Ureter (tissue), 1 donor: ENCODE measurements around the gene CCL23. TPM values are rescaled to one million over a fixed set of nuclear protein-coding genes. Genes with fewer than 3 reads are reported as not detected.
"Not testable (repeated sequence)": the region's sequence is repeated elsewhere in the genome, so short reads cannot be mapped to it uniquely, and the experiment has no call there.

Experiments used
- DNase-seq: peaks from one replicate; pipeline ENCODE4 v3.0.0-alpha.2; 2020; ENCODE audit warnings: low spot score
- total RNA-seq: library from RNA; stranded (reverse); gene quantifications from one replicate; pipeline ENCODE4 v1.2.4, GENCODE V29; 2023
- donor health status: DM: yes; HTN: yes; CAD: no.

The CCL23 gene
- total RNA-seq, 1 donor from 2014 or later = 6.3 TPM

DNA sequence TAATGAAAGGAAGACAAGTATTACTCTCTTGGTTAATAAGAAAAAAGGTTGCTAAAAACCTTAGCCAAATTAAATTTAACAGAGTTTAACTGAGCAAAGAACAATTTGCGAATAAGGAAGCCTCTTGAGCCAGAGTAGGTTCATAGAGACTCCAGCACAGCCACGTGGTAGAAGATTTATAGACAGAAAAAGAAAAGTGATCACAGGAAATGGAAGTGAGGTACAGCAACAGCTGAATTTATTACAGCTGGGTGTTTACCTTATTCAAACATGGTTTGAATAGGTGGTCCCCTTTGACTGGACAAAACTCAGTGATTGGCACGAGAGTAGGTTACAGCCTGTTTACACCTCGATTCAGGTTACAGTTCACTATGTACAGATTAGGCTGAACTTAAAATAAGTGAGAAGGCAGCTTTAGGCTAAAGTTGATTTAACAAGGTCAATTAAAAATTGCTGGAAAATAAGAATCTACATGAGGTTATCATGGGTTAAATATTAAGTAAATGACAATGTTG is 13.1 kb downstream of the CCL23 start:
- peak; percentile 9 for DNase-seq

DNA sequence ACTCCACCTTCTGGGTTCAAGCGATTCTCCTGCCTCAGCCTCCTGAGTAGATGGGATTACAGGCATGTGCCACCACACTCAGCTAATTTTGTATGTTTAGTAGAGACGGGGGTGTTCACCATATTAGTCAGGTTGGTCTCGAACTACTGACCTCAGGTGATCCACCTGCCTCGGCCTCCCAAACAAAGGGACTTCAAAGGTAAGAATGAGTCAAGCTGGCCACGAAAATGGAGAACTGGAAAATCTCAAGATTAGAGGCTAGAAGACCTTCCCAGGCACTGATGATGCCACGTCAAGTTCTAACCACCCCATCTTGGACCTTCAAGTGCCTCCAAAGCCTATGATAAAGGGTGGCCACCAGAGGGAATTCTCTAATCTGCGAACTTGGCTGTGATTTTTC is 15.1 kb downstream of the CCL23 start:
- DNase-seq = peak; percentile 25

DNA sequence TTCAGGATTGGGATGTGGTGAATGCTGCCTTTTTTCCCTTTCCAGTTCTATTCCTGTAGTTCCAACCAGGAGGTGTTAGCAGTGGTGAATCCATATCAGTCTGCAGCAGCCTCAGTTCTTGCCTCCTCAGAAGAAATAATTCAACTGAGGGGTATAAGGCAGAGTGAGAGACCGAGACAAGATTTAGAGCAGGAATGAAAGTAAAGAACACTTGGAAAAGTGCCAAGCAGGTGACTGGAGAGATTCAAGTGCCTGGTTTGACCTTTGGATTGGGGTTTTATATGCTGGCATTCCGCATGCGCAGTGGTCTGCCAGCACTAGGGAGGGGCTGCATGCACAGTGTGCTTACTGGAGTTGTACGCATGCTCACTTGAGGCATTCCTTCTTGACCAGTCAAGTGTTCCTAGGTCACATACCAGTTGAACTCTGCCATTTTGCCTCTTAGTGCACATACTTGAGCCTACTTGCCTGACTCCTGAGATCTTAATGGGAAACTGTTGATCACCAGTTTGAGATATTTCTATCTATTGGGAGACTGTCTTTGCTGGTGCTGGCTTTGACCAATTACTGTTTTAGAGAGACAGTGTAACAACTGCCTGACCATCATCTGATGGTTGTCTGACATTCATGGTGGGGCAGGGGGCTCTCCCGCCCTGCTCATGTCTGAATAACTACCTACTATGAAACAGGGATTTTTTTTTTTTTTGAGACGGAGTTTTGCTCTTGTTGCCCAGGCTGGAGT is 15.7 kb downstream of the CCL23 start:
- peak; percentile 56 for DNase-seq

DNA sequence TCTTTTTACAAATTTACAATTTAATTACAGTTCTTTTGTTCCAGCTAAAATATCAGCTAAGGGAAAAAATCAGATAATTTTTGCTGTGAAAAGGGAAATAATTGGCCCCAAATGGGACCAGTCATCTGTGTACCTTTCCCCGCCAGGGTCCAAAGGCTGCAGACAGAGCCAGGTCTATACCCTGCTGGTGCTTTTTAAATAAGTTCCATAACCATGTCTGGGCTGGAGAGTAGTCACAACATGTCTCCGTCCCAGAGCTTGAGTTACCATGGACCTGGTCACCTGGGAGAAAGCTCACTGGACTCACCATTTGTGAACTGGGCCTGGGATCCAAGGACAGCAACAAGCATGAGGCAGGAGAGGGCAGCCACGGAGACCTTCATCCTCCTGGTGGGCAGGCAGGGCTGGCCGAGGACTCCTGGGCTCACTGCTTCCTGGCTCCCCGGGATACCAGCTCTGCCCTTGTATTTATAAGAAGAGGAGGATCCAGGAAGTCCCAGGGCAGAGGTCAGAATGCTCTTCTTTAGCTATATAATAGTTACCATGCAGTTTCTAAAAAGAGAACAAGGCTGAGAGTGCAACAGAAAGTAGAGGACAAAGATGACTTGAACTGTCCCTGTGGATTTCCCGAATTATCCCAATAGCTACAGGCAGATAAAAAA is 16.5 kb downstream of the CCL23 start, which contains the start of gene CCL15:
Gene CCL15, minus strand, starts transcription at position 444 of the 662 bp plus-strand sequence. Its CDS starts 61 bp downstream, at position 383.
- DNase-seq = peak; percentile 31

DNA sequence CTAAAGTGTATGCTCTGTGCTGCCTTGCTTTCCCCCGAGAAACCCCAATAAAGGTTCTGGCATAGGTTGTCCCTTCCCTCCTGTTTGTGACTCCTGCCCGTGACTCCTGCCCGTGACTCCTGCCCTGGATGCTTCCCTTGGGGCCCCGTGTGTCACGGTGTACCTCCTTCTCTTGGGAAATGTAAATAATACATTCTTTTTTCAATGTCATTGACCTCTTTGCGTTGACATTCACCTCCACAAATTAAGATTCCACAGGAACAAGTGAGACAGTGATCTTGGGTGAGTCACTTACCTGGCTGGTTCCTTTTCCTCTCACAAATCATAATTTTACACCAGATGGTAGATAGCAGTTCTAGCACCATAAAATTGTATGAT is 17.1 kb downstream of the CCL23 start:
- DNase-seq = peak; percentile 43

DNA sequence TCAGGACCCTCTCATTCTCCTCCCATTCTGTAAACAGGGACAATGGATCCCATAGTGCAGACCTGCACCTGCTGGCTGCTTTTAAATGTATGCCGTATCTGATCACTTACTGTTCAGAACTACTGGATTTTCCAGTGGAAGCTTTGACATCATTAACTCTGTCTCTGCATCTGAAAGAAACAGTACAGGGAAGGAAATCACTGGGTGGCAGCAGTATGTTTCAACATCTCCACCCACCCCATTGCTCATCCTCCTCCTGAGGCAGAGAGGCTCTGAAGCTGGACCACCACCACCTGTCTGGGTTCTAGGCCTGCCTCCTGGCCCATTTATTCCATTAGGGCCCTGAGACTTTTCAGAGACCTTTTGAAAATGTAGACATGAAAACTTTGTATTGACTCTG is 19.0 kb downstream of the CCL23 start:
- peak; percentile 28 for DNase-seq

DNA sequence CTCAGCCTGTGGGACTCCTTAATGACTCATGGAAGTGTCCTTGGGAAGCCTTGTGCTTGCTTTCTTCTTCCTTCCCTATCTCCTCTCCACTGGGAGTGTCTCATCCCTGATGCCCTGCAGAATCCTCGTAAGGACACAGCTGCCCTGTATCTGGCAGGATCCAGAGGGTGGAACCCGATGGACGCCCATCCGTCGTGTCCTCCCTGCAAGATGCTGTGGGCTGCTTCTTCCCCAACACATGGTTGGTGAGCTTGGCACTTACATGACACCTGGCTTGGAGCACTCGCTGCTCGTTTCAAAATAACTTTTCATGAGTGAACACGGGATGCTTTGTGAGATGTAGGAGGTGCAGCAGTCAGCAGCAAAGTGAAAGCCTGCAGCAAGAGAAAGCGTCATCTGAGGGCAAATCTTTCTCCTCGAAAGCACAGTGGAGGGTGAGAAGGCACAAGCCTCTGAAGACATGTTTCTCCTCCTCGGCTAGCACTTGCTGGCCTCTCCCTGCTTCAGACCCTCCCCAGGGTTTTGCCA is 19.7 kb downstream of the CCL23 start:
- DNase-seq = peak; percentile 25

DNA sequence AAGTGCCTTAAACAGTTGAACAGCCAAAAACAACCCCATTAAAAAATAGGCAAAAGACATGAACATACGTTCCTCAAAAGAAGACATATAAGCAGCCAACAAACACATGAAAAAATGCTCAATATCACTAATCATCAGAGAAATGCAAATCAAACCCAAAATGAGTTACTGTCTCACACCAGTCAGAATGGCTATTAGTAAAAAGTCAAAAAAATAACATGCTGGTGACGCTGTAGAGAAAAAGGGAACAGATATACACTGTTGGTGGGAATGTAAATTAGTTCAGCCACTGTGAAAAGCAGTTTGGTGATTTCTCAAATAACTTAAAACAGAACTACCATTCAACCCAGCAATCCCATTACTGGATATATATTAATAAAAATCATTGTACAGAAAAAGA is 22.4 kb downstream of the CCL23 start:
- DNase-seq = not testable (repeated sequence)

DNA sequence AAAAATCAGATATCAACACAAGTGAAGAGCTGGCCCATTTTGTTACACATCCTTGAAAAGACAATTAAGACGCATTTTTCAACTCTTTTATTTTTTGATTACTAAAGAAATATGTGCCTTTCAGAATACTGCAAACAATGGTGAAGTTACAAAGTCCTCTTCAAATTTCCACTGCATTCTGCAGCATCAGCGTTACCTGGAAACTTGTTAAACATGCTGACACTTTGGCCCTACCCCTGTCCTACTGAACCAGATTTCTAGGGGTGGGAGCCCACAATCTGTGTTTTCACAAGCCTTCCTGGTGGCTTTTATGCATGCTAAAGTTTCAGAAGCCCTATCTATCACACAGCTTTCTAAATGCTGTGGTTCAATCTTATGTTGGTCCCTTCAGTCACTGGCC is 26.7 kb downstream of the CCL23 start:
- DNase-seq = no peak

DNA sequence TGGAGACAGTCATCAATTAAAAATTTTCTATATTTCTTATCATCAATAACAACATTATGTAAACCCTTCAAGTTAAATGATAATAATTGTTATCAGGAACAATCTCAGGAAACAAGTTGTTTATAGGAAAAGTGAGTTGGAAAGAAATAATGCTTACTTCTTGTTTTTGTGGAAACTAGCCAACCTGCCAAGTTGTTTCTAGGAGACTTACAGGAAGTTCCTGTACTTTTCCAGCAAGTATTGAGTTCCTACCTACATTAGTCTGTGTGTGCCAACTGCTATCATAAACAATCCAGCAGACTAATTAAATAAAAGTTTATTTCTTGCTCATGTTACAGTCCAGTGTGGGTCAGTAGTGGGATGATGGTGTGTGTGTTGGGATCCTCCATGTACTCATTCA is 29.6 kb downstream of the CCL23 start:
- DNase-seq = peak; percentile 26

DNA sequence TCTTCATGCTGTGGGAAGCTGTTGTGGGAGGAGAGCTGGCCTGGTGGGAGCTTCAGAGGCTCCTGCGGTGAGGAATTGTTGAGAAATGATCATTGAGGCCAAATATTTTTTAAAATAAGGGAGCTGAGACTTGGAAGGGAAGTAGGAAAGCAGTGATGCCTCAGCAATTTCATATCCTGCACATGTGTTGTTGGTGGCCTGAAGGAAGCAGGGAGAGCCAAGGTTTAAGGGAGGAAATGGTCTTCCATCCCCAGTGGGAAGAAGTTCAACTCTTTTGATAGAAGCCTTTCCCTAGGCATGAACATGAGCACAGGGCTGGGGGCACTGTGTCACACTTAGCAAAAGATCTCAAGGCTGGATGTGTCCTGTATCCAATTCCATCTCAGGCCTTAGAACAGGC is 31.1 kb downstream of the CCL23 start, which contains the start of gene CCL14:
Gene CCL14, minus strand, starts transcription at position 87 of the 400 bp plus-strand sequence. Its CDS starts 80 bp downstream, at position 7.
- DNase-seq = no peak

DNA sequence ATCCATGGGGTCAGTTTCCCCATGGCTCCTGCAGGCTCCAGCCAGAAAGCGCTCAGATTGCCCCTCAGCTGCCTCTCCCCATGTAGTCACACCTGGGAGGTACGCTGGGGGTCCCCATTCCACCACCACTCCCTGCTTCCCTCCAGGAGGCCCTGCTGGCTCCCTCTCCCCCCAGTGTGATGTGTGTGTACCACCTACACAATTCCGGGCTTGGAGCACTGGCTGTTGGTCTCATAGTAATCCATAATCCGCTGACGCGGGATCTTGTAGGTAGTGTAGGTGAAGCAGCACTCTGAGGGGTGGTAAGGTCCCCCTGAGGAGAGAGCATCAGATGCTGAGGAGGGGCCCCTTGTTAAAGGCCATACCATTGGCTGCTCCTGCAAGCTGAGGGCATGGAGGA is 33.6 kb downstream of the CCL23 start:
- DNase-seq = peak; percentile 41

DNA sequence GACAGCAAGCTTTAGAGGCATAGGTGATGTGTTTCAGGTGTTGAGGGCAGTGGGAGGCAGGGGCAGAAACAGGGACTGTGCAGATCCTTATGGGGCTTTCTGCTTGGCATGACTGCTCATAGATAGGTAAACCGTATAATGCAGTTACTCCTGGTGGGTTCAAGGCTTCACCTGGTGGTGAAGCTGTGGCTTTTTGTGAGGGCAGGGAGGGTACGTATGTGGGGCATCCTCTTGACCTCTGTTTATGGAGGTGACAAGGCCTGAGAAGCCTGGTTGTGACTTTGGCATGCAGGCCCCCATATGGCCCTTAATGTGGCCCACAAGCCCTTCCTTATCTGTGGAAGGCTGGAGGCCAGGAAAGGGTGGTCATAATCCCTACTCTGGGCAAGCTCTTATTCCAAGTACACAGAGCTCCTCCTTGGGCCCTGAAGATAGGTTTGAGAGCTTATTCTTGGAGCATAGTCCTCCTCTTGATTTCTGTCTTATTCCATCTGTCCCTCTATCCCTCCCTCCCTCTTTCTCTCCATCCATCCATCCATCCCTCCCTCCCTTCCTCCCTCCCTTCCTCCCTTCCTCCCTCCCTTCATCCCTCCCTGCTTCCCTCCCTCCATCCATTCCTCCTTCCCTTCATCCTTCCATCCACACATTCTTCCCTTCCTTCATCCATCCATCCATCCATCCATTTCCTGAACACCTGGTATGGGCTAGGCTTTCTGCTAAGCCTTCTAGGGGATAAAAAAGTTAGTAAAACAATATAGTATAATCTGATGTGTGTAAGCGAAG is 35.2 kb downstream of the CCL23 start:
- peak; percentile 8 for DNase-seq

DNA sequence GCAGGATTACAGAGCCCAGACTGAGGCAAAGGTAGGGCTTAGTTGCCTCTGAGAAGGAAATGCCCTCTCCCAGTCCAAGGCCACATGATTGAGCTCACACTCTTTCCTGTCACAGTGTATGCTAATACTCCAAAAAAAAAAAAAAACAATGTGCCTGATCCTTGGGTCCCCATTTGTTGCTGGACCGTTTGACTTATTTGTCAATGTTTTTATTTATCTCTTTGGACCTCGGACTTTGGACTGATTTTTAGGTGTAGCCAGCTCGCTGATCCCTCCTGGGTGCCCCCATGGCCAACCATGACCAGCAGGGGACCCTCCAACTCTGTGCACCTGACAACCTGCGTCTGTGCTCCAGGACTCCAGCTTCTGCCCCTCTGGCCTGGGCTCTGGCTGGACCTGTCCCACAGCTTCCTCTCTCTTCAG is 35.9 kb downstream of the CCL23 start:
- no peak for DNase-seq

DNA sequence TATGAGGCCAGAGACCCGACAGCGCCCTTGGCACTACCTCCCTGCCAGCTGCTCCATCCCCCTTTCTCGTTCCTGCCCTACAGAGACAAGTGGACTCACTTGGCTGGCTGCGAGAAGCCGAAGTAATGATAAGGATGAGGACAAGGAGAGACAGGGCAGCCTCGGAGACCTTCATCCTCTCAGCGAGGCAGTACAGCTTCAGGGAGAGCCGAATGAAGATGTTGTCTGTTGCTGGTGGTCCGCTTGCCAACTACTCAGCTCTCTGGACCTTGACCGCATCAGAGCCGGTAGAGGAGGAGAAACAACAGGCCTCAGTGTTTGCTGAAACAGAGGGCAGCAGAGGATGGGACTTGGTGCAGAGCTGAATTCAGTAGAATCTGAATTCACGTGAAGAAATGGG is 36.5 kb downstream of the CCL23 start, which contains the start of gene CCL16:
Gene CCL16, minus strand, starts transcription at position 252 of the 400 bp plus-strand sequence. Its CDS starts 77 bp downstream, at position 175.
- no peak for DNase-seq

DNA sequence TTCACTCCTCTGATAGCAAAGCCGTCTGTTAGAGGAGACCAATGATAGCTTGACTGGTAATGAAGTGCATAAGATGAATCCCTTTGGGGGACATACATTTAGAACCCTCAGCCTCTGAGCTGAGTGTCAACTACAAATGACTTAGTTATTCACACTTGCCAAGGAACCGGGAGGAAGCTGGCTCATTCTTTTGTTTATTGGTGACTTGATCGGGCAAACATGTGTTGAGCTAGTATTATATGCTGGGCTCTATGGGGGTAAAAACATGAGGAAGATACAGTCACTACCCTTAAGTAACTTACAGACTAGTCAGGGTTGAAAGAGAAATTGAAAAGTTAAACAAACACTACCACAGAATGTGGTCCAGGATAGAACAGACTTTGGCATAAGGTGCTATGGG is 39.4 kb downstream of the CCL23 start:
- DNase-seq = no peak

DNA sequence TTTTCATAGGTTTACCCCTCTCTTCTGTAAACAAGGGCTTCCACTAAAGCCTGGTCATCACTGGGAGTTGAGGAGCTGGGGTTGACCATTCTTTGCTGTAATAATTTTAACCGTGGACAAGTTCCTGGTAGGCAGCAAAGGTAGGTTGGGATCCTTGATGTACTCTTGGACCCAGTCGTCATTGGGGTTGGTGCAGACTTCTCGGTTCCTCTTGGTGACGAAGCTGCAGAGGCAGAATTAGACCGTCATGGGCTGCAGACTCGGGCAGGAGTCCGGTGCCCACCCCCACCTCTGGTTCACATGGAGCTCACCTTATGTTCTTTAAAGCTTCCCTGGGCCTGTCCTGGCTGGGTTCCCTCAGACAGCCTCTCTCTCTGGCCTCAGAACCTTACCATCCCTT is 40.3 kb downstream of the CCL23 start:
- no peak for DNase-seq

DNA sequence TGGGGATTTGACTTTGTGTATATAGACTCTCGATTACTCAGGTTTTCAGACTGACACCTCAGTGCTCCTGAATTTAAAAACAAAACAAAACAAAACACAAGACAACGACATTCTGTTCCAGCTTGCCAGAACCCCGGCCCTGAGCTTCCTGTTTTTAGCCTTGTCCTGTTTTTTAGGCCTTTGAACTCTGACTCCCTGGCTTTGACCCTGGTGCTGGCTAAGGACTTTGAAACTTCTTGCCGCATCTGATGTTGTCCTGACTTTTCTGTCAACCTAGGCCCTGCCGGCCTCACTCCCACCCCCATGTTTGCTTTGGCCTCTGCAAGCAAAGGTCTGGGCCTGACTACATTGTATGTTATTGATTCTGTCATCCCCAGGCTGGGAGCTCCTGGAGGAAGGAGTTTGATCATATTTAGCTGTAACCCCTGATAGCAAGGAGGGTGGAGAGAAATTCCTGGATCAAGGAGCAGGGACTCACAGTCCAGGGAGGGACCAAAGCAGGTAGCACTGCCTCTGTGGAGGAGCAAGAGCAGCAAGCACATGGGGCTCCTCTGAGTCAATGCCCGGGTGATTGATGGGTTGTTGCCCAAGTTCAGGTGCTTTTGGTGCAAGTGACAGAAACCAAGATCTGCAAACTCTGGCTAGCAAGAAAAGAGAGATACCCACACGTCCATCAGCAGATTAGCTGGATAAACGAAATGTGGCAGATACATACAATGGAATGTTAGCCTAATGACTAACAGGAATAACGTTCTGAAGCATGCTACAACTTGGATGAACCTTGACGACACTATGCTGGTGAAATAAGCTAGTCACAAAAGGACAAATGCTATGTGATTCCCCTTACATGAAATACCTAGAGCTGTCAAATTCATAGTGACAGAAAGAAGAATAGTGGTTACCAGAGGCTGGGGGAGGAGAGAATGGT is 44.2 kb downstream of the CCL23 start:
- DNase-seq = peak; percentile 48

DNA sequence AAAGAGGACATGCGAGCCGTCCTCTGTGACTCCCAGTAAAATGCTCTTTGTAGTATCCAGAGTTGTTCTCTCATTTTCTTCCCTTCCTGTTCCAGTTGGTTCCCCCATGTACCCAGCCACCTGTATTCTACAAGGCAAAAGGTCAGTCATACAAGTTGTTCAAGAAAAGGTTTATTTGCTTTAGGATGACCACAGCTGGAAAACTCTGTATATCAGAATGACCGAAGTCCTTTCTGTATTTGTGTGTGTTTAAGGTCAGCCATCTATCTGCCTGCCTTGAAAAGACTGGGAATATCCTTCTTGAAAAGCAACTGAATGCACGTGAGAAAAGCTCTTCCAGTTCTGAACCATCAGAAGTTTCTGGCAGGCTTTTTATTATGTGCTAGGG is 44.8 kb downstream of the CCL23 start:
- peak; percentile 17 for DNase-seq

DNA sequence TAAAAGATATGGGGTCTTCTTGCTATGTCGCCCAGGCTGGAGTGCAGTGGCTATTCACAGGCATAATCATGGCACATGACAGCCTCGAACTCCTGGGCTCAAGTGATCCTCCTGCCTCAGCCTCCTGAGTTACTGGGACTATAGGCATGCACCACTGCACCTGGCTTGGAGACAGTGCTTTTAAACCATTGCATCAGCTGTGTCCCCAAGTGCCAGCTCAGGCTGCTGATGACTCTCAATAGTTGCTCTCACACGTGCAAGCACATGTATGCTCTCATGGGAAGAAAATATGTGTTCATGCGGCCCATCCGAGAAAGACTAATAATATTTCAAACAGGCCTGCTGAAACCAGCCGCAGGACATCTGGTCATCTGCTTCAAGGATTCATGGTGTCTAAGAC is 45.2 kb downstream of the CCL23 start:
- peak; percentile 20 for DNase-seq

DNA sequence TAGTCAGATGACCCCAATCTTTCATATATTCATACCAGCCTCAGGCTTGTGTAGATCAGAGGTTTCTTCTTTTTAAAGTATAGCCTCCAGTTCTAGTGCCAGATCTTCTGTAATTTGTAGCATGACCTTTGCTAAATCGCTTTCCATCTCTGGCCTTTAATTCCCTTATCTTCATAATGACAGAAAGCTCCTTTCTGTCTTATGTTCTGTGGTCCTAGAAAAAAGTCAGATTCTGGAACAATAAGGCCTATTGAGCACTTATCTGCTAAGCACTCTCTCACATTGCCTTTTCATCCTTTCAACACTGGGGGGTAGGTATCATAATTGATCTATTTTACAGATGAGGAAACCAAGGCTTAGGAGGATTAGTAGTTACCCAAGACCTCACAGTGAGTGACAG is 45.7 kb downstream of the CCL23 start:
- no peak for DNase-seq
